ENCODE data around the gene POU4F1. TPM values are rescaled to one million over a fixed set of nuclear protein-coding genes. Genes with fewer than 3 reads are reported as not detected.

The POU4F1 gene
- total RNA-seq, 4 donors from 2014 or later = not detected

DNA sequence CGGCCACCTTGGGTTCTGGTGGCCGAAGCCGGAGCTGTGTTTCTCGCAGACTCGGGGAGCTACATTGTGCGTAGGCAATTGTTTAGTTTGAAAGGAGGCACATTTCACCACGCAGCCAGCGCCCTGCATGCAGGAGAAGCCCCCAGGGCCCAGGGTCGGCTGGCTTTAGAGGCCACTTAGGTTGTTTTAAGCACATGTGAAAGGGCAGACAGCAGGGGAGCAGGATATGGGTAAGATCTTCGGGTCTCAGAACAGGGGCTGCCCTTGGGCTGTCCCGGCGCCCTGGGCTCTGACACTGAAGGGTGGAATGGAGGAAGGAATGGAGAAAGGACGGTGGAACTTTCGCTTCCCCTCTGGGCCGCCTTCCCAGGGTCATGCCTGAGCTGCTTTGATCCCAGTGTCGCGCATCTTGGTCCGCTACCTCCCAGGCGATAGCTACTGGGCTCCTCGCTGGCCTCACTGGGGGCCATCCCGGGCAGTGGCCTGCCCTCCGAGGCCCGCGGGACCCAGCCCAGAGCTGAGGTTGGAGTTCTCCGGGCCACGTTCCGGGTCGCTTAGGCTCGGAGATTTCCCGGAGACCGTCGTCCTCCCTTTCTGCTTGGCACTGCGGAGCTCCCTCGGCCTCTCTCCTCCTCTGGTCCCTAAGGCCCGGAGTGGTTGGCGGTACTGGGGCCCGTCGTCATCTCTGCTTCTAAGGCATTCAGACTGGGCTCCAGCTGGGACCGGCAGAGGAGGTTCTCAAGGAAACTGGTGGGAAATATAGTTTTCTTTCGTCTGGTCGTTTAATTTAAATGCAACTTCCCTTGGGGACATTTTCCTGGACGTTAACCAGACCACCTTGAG is 4.3 kb upstream of the POU4F1 start:
- intact Hi-C loops (cut with DNase I) = loop anchor here (5.0 kb wide), 1 partner anchor 55 kb away; no protein-coding TSS in a partner anchor
- H3K4me1 ChIP-seq = peaks cover 35 to 51% (median 48%) of the 10 kb centered on the region in 4 donors
- H3K9me3 ChIP-seq = no peaks in the 10 kb centered on the region
- DNase-seq (ENCODE audit: extremely low spot score) = no peak
- WGBS = 23% methylated on average over 13 of the region's 42 CpGs
- no peak overlapping the region for H3K27ac ChIP-seq (replicated peaks in 1 of 4)
- H3K27me3 ChIP-seq = peaks cover 0 to 86% (median 68%) of the 10 kb centered on the region in 4 donors
- TF ChIP-seq EP300 (IDR thresholded peaks at IDR 0.05) (no peak), POLR2A (IDR thresholded peaks at IDR 0.05; ENCODE audit: low read depth) (no peak), POLR2AphosphoS5 (IDR thresholded peaks at IDR 0.05) (no peak)
- TF ChIP-seq, protein P1, sequence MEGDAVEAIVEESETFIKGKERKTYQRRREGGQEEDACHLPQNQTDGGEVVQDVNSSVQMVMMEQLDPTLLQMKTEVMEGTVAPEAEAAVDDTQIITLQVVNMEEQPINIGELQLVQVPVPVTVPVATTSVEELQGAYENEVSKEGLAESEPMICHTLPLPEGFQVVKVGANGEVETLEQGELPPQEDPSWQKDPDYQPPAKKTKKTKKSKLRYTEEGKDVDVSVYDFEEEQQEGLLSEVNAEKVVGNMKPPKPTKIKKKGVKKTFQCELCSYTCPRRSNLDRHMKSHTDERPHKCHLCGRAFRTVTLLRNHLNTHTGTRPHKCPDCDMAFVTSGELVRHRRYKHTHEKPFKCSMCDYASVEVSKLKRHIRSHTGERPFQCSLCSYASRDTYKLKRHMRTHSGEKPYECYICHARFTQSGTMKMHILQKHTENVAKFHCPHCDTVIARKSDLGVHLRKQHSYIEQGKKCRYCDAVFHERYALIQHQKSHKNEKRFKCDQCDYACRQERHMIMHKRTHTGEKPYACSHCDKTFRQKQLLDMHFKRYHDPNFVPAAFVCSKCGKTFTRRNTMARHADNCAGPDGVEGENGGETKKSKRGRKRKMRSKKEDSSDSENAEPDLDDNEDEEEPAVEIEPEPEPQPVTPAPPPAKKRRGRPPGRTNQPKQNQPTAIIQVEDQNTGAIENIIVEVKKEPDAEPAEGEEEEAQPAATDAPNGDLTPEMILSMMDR (IDR thresholded peaks at IDR 0.05) = no peak
- H3K4me3 ChIP-seq = peak overlapping the region in 3 of 4 donors; percentile 5 to 59 (median 34)
- no peaks in the 10 kb centered on the region for H3K36me3 ChIP-seq

DNA sequence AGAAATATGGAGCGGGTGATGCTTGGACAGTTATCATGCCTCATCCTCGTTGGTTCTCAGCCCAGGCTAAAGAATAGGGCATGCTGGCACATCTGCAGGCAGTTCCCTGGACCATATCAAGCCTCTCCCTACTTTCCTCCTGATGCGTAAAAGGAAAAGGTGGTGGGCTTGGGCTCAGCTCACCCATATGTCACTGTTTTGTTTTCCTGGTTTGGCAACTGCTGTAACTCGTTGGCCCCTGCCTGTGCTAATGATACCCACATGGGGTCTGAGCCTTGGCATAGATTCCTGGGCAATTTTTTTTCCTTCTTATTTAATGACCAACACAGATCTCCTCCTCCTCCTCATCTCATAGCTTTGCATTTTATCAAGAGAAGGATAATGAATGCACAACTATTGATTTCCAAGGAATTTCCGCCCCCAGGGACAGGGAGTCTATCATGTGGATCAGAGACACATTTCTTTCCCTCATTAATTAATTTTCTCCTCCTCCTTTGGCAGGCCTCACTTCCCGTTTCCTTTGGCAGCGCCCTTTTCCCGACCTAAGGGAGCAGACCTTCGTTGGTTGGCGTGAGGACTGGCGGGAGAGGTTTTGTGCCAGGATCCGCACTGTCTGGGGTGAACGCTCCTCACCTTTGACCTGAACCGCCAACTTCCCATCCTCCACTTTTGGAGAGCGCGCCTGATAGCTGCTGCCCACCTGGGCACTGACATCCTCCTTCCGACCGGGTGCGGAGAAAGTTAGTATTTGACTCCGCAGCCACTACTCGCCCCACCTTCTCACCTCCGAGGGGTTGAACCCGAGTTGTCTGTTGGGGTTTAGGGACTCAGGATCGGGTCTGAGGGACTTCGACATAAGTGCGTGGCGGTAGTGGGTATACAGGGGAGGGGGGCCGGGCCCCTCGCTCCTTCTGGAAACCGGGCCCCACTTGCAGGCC is 3.4 kb upstream of the POU4F1 start:
- no peaks in the 10 kb centered on the region for H3K36me3 ChIP-seq
- TF ChIP-seq POLR2A (IDR thresholded peaks at IDR 0.05; ENCODE audit: low read depth) = no peak
- WGBS = 19% methylated on average over 27 of the region's 30 CpGs
- H3K4me3 ChIP-seq = peak overlapping the region in 2 of 4 donors; percentile 5 to 59
- H3K27ac ChIP-seq (replicated peaks in 1 of 4) = no peak overlapping the region
- H3K9me3 ChIP-seq = no peaks in the 10 kb centered on the region
- H3K27me3 ChIP-seq = peaks cover 4 to 87% (median 73%) of the 10 kb centered on the region in 4 donors
- H3K4me1 ChIP-seq = peaks cover 38 to 56% (median 53%) of the 10 kb centered on the region in 4 donors
- no peak for DNase-seq (ENCODE audit: extremely low spot score)
- intact Hi-C loops (cut with DNase I) = loop anchor here (5.0 kb wide), 1 partner anchor 56 kb away; no protein-coding TSS in a partner anchor

- peaks cover 4 to 97% (median 88%) of the 10 kb centered on the region in 4 donors for H3K27me3 ChIP-seq
- no peak overlapping the region for H3K27ac ChIP-seq (replicated peaks in 1 of 4)
- no peaks in the 10 kb centered on the region for H3K9me3 ChIP-seq
- peaks cover 44 to 64% (median 59%) of the 10 kb centered on the region in 4 donors for H3K4me1 ChIP-seq
- no peak for DNase-seq (ENCODE audit: extremely low spot score)
- H3K36me3 ChIP-seq = no peaks in the 10 kb centered on the region
- intact Hi-C loops (cut with DNase I) = loop anchor here (5.0 kb wide), 1 partner anchor 57 kb away; no protein-coding TSS in a partner anchor
- no peak overlapping the region for H3K4me3 ChIP-seq
- TF ChIP-seq EP300 (IDR thresholded peaks at IDR 0.05) = no peak
- TF ChIP-seq, protein P1 (IDR thresholded peaks at IDR 0.05) = no peak
- no peak for TF ChIP-seq POLR2AphosphoS5 (IDR thresholded peaks at IDR 0.05)
- no peak for TF ChIP-seq POLR2A (IDR thresholded peaks at IDR 0.05; ENCODE audit: low read depth)
- 7% methylated on average over 16 of the region's 20 CpGs for WGBS
Measured at GRCh38 chr13:78604782-78605611, 1.6 kb upstream of the POU4F1 start.

DNA sequence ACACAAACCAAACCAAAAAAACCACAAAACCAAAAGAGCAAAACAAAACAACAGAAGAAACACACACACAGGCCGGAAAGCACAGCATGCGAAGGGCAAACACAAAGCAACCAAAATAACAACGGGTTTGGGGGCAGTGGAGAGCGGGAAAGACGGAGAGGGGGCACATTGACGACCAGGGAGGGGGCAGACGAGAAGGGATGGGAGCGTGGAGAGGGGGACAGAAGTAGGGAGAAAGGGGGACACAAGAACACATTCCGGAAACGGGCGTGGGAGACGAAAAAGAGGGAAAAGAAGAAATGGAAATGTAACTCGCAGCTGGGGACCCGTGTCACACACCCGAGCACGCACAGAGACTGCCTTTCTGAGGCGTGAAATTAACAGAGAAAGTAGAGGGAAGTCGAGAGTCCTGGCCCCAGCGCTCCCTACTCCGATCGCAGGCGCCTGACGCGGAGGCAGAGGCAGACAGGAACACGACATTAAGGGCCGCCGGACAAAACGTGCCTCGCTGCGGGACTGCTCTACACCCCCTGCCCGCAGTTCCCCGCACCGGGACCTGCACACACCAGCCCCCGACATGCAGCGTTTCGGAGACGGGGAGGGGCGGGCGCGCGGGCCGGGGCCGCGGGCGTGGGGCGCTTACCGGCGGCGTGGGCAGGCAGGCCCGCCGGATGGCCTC is 652 bp downstream of the POU4F1 start:
- intact Hi-C loops (cut with DNase I) = no loop called here

More for the DNA sequence above, 652 bp downstream of the POU4F1 start:
- Histone ChIP-seq H3K27me3 (peaks cover 4 to 97% (median 89%) of the 10 kb centered on the region in 4 donors), H3K4me1 (peaks cover 33 to 41% (median 37%) of the 10 kb centered on the region in 4 donors), H3K36me3 (no peaks in the 10 kb centered on the region), H3K4me3 (peak overlapping the region; percentile 36 to 46 (median 44)), H3K27ac (replicated peaks in 1 of 4) (no peak overlapping the region), H3K9me3 (no peaks in the 10 kb centered on the region)
- DNase-seq (ENCODE audit: extremely low spot score) = no peak
- TF ChIP-seq EP300 (IDR thresholded peaks at IDR 0.05) = no peak
- no peak for TF ChIP-seq POLR2AphosphoS5 (IDR thresholded peaks at IDR 0.05)
- TF ChIP-seq, protein P1 (IDR thresholded peaks at IDR 0.05) = no peak
- no peak for TF ChIP-seq POLR2A (IDR thresholded peaks at IDR 0.05; ENCODE audit: low read depth)
- WGBS = 2% methylated on average over 24 of the region's 51 CpGs
